HG03439 (cell line): ENCODE results near the gene CIRBP.

Experiments used
- ATAC-seq: cut with Tn5 transposase; IDR thresholded peaks from one replicate; pipeline ENCODE4 v1.9.1; 2021; ENCODE audit warnings: mild to moderate bottlenecking, moderate library complexity; ENCODE audit not compliant: unreplicated experiment

Gene CIRBP

GRCh38 chr19:1269065-1269477 is at the start of gene CIRBP:
CIRBP (plus strand) TSS chr19:1269332; CDS start chr19:1270934, 1,602 bp downstream.
- peak; percentile 51 for ATAC-seq

GRCh38 chr19:1219786-1220476 is 49.2 kb upstream of the CIRBP start:
- ATAC-seq: no peak

GRCh38 chr19:1220477-1220930 is 48.6 kb upstream of the CIRBP start:
- ATAC-seq: no peak

GRCh38 chr19:1220976-1221903 is 47.9 kb upstream of the CIRBP start:
- ATAC-seq: no peak

GRCh38 chr19:1221904-1222255 is 47.3 kb upstream of the CIRBP start:
- ATAC-seq: no peak

GRCh38 chr19:1222394-1222793 is 46.7 kb upstream of the CIRBP start:
- ATAC-seq: no peak

- ATAC-seq: no peak
Measured at GRCh38 chr19:1223018-1223855, 45.9 kb upstream of the CIRBP start.

- no peak for ATAC-seq
Measured at GRCh38 chr19:1224047-1224825, 44.9 kb upstream of the CIRBP start.

- no peak for ATAC-seq
Measured at GRCh38 chr19:1224847-1225246, 44.3 kb upstream of the CIRBP start.

GRCh38 chr19:1225440-1226226 is 43.5 kb upstream of the CIRBP start:
- ATAC-seq: no peak

GRCh38 chr19:1226227-1226518 is 43.0 kb upstream of the CIRBP start:
- no peak for ATAC-seq

- ATAC-seq: no peak
Measured at GRCh38 chr19:1226522-1227303, 42.4 kb upstream of the CIRBP start.

GRCh38 chr19:1227304-1228054 is 41.7 kb upstream of the CIRBP start:
- ATAC-seq: no peak

GRCh38 chr19:1228161-1228957 is 40.8 kb upstream of the CIRBP start:
- no peak for ATAC-seq

- ATAC-seq: no peak
Measured at GRCh38 chr19:1229056-1229923, 39.8 kb upstream of the CIRBP start.

- no peak for ATAC-seq
Measured at GRCh38 chr19:1229924-1230782, 39.0 kb upstream of the CIRBP start.
